Measurements from ENCODE around the gene TOM1L2.
"Not testable (repeated sequence)": the region's sequence is repeated elsewhere in the genome, so short reads cannot be mapped to it uniquely, and the experiment has no call there.

Gene TOM1L2

GRCh38 chr17:17813725-17814095, 158.5 kb downstream of the TOM1L2 start:
- no peak for DNase-seq

GRCh38 chr17:17813055-17813724, 159.0 kb downstream of the TOM1L2 start:
- DNase-seq: no peak

GRCh38 chr17:17812211-17813054, 159.8 kb downstream of the TOM1L2 start:
- DNase-seq: no peak

GRCh38 chr17:17811381-17812210, 160.6 kb downstream of the TOM1L2 start:
- no peak for DNase-seq

- DNase-seq: no peak
Observed at GRCh38 chr17:17810895-17811248, 161.3 kb downstream of the TOM1L2 start.

- DNase-seq: no peak
Observed at GRCh38 chr17:17810084-17810894, 161.9 kb downstream of the TOM1L2 start.

DNA sequence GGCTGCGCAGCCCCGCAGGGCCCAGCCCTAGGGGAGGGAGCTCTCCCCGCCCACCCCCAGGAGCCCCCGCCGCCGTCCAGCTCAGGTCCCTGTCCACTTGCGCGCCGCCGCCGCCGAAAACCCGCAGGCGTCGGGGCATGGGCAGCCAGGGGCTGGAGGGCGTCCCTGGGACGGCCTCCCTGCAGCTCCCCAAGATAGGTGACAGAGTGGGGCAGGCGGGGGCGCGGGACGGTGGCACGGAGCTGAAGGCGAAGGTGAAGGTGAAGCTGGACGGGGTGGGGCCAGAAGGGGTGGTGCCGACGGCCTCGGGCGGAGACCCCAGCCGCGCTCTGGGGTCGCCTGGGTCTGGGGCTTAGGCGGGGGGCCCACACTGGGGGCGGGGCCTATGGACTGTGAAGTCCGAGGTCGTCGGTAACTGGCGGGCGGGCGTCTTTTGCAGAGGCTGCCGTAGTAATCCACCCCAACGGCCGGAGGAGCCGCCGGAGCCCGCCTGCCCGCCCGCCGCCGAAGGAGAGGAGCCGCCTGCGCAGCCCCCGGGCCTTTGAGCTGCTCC, 162.6 kb downstream of the TOM1L2 start:
- no peak for DNase-seq

GRCh38 chr17:17808706-17809432, 163.3 kb downstream of the TOM1L2 start:
- no peak for DNase-seq

DNA sequence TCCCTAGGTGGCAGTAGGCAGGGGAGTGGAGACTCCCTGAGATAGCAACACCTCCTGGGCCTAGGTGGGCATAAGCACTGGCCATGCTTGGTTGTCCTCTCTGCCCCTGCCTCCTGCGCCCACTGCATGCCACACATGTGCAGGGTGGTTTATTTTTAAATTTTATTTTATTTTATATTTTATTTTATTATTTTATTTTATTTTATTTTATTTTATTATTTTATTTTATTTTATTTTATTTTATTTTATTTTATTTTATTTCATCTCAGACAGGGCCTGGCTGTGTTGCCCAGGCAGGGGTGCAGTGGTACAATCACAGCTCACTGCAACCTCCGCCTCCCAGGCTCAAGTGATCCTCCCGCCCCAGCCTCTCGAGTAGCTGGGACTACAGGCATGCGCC, 164.0 kb downstream of the TOM1L2 start:
- DNase-seq: not testable (repeated sequence)

- no peak for DNase-seq
Observed at GRCh38 chr17:17807440-17807839, 164.8 kb downstream of the TOM1L2 start.

DNA sequence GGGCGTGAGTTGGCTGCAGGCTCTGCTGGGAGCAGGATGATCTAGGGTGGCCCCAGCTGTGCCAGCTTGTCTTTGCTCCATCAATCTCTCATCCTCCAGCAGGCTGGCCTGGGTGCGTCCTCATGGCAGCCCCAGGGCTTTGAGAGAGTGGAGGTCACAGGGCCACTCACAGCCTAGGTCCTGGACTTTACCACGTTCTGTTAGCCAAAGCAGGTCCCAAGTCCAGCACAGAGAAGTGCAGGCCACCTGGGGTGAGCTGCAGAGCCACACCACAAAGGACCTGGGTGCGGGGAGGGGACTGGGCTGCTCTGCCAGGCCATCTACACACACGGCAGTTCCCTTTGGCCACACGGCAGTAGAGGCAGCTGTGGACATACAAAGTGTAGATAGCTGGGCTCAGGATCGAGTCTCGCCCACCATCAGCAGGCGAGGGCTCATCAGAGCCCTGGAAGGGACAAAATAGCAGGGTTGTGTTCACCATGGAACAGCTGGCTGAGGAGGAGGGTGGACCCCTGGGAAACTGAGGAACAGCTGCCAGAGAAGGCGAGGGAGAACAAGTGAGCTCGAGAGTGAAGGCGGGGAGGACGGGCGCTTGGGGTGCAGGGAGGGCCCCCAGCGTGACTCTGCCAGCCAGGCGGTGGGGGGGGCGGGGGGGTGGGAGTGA, 165.5 kb downstream of the TOM1L2 start:
- DNase-seq: no peak

- DNase-seq: no peak
Observed at GRCh38 chr17:17806035-17806434, 166.2 kb downstream of the TOM1L2 start.

- DNase-seq: no peak
Observed at GRCh38 chr17:17805575-17805974, 166.6 kb downstream of the TOM1L2 start.

DNA sequence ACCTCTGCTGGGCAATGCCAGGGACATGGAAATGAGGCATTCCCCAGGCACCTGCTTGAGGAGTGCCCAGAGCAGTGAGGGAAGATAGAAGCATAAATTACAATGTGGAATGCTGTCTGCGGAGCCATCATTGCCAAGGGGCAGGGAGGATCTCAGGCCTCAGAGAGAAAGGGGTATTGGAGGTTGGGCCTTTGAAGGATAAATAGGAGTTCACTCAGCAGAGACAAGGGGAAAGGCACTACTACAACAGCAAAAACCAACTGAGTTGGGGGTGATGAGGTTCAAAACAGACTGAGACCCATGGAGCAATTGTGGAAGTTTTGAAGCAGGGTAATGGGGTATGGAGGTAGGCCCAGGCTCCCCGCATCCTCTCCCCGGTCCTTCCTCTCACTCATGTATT, 168.2 kb downstream of the TOM1L2 start:
- DNase-seq: no peak

GRCh38 chr17:17801800-17802481, 170.3 kb downstream of the TOM1L2 start:
- DNase-seq: no peak

- no peak for DNase-seq
Observed at GRCh38 chr17:17800504-17801021, 171.6 kb downstream of the TOM1L2 start.

DNA sequence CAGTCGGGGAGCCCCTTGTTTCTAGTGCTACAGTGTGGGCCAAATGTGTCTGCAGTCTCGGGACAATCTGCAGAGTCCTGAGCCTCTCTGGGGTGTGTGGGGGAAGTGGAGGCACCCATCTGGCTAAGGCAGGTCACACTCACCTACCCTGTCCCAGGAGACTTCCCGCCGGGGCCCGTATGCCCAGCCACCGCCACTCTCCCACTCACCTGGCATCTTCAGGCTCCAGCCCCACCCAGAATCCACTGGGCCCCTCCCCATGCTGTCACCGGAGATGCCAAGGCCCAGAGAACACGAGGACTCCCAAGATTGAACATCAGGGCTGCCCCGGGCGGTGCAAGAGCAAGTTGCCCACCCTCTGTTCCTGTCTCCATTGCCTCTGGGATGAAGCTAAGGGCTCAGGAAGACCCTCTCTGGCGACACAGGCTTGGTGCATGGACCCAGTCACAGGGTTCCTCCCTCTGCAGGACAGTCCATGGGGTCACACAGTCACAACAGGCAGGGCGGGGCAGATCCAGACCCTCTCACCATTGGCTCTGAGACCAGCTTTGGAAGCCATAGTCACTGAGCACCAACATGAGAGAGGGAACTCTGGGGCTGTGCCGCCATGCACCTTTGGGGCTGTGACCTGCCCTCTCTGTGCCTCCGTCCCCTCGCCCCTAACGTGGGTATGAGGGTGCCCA, 173.5 kb downstream of the TOM1L2 start:
- DNase-seq: no peak

- DNase-seq: no peak
Observed at GRCh38 chr17:17798010-17798556, 174.1 kb downstream of the TOM1L2 start.

DNA sequence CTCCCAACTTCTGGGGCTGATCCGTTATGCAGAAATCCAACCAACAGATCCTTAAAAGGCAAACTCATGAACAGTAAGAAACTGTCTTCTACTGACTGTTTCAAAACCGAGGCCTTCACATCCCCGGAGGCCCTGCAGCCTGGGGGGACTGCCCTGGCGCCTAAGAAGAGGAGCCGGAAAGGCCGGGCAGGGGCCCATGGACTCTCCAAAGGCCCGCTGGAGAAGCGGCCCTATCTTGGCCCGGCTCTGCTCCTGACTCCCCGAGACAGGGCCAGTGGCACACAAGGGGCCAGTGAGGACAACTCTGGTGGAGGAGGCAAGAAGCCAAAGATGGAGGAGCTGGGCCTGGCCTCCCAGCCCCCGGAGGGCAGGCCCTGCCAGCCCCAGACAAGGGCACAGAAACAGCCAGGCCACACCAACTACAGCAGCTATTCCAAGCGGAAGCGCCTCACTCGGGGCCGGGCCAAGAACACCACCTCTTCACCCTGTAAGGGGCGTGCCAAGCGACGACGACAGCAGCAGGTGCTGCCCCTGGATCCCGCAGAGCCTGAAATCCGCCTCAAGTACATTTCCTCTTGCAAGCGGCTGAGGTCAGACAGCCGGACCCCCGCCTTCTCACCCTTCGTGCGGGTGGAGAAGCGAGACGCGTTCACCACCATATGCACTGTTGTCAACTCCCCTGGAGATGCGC, 174.9 kb downstream of the TOM1L2 start:
- no peak for DNase-seq

Data from NCI-H774 (cell line).